ENCODE data around the gene WDR6.

Gene WDR6

GRCh38 chr3:49021213-49021812 is 14.1 kb downstream of the WDR6 start:
- peak; percentile 97 for DNase-seq (ENCODE audit: low read depth)
- no peak for TF ChIP-seq CTCF (IDR thresholded peaks at IDR 0.05; ENCODE audit: low read length, missing control alignments)
- peak overlapping the region; percentile 86 for H3K4me3 ChIP-seq (replicated peaks; ENCODE audit: low read depth, low read length)

- peak; percentile 75 for TF ChIP-seq CTCF (IDR thresholded peaks at IDR 0.05; ENCODE audit: low read length, missing control alignments)
- H3K4me3 ChIP-seq (replicated peaks; ENCODE audit: low read depth, low read length): peak within 1 kb of the TSS; percentile 86
- peak; percentile 95 for DNase-seq (ENCODE audit: low read depth)
Measured at GRCh38 chr3:49021813-49022687, 14.9 kb downstream of the WDR6 start, which contains the start of gene NDUFAF3. Gene NDUFAF3 (plus strand): TSS chr3:49022121. CDS start chr3:49022145, 24 bp downstream.

GRCh38 chr3:49022688-49023171 is 15.5 kb downstream of the WDR6 start:
- no peak for TF ChIP-seq CTCF (IDR thresholded peaks at IDR 0.05; ENCODE audit: low read length, missing control alignments)
- peak overlapping the region; percentile 86 for H3K4me3 ChIP-seq (replicated peaks; ENCODE audit: low read depth, low read length)
- no peak for DNase-seq (ENCODE audit: low read depth)

GRCh38 chr3:49023775-49024174 is 16.6 kb downstream of the WDR6 start:
- DNase-seq (ENCODE audit: low read depth): no peak
- TF ChIP-seq CTCF (IDR thresholded peaks at IDR 0.05; ENCODE audit: low read length, missing control alignments): no peak
- no peak overlapping the region for H3K4me3 ChIP-seq (replicated peaks; ENCODE audit: low read depth, low read length)

- H3K4me3 ChIP-seq (replicated peaks; ENCODE audit: low read depth, low read length): no peak overlapping the region
- DNase-seq (ENCODE audit: low read depth): no peak
- no peak for TF ChIP-seq CTCF (IDR thresholded peaks at IDR 0.05; ENCODE audit: low read length, missing control alignments)
Measured at GRCh38 chr3:49024449-49024848, 17.3 kb downstream of the WDR6 start.

GRCh38 chr3:49025005-49025792 is 18.0 kb downstream of the WDR6 start:
- no peak for TF ChIP-seq CTCF (IDR thresholded peaks at IDR 0.05; ENCODE audit: low read length, missing control alignments)
- DNase-seq (ENCODE audit: low read depth): no peak
- no peak overlapping the region for H3K4me3 ChIP-seq (replicated peaks; ENCODE audit: low read depth, low read length)

All from fibroblast of pulmonary artery (primary cell).